GM21723 (cell line): ENCODE results near the gene BEND7.
"Not testable (repeated sequence)": the region's sequence is repeated elsewhere in the genome, so short reads cannot be mapped to it uniquely, and the experiment has no call there.

Experiments
- ATAC-seq: cut with Tn5 transposase; IDR thresholded peaks from one replicate; pipeline ENCODE4 v1.9.1; 2021; ENCODE audit warnings: mild to moderate bottlenecking, moderate library complexity; ENCODE audit not compliant: unreplicated experiment

Gene BEND7, protein sequence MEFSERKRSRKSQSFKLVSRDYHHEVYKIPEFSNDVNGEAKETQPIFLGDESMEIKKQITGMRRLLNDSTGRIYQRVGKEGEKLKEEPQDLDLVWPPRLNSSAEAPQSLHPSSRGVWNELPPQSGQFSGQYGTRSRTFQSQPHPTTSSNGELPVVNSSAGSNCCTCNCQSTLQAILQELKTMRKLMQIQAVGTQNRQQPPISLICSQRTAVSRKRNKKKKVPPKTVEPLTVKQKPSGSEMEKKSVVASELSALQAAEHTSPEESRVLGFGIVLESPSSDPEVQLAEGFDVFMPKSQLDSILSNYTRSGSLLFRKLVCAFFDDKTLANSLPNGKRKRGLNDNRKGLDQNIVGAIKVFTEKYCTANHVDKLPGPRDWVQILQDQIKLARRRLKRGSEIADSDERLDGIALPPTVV

DNA sequence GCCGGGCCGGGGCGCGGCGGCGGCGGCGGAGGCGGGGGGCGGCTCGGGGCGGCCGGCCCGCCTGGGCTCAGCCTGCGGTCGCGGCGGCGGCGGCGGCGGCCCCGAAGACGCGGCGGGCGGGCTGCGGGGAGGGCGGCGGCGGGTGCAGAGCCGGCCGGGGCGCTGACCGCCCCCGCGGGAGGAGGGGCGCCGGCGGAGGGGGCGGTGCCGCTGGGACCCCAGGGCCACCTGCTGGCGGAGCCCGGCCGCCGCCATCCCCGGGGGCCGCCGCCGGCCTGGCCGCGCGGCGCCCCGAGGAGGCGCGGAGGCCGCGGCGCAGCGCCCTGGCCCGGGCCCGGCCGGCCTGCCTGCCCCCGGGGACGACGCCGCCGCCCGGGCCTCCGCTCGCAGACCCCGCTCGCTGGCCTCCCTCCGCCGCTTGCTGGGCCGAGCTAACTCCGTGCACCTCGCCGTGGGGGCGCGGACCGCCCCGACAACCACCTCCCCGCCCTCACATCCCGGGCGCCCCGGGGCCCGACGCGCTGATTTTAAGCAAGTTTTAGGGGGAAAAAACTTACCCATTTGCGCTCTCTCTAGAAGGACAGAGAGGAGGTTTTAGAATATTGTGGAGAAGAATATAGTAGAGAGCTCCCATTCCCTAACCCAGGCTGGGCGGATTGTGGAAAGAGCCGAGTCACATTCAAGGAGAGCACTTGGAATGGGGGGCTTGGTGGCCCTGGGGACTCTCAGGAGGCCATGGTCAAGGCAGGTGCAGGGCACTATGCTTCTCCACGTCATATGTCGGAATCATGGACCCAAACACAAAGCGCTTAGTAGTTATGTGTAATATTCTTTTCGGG lies at the start of gene BEND7:
TSS of gene BEND7 (minus strand) at position 140 of the 839 bp plus-strand sequence. CDS start 481 bp downstream, outside the sequence.
- no peak for ATAC-seq

DNA sequence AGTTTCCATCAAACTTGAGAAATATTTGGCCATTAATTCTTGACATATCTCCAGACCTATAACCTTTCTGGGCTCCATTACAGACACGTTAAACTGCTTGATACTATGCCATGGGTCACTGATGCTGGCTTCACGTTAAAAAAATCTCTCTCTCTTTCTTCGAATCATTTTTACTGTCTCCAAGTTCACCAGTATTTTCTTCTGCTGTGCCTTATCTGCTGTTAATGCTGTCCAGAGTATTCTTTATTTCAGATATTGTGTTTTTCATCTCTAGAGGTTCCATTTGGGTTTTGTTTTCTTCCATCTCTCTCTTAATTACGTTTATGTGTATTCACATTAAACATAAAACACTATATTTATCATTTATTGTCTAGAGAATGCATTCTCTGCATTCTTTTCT lies 45.1 kb upstream of the BEND7 start:
- no peak for ATAC-seq

DNA sequence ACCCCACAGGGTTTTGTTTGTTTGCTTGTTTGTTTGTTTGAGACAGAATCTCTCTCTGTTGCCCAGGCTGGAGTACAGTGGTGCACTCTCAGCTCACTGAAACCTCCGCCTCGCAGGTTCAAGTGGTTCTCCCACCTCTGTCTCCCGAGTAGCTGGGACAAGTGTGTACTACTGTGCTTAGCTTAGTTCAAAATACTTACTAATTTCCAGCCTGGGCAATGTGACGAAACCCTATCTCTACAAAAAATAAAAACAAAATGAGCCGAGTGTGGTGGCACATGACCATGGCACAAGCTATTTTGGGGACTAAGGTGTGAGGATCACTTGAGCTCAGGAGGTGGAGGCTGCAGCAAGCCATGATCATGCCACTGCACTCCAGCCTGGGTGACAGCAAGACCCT lies 42.7 kb upstream of the BEND7 start:
- no peak for ATAC-seq

- ATAC-seq = no peak
Measured at GRCh38 chr10:13567030-13567429, 38.2 kb upstream of the BEND7 start.

DNA sequence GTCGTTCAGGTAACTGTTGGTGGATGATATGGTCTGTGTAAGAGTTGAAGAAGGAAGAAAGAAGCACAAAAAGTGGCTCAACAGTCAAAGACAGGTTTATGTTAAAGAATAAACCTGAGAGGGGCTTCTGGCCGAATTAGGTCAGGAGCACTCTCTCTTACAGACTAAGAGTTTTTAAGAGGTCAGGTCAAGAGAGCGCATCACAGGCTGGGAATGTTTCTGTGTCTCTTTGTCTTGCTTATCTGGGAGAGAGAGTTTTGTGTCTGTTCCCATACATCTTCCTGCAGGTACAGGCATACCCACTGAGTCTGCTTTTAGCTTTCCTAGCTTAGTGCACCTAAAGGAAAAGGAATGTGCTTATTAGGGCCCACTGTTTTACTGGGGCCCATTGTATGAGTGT lies 35.8 kb upstream of the BEND7 start:
- ATAC-seq = no peak

- ATAC-seq = no peak
Measured at GRCh38 chr10:13563481-13564445, 34.9 kb upstream of the BEND7 start.

DNA sequence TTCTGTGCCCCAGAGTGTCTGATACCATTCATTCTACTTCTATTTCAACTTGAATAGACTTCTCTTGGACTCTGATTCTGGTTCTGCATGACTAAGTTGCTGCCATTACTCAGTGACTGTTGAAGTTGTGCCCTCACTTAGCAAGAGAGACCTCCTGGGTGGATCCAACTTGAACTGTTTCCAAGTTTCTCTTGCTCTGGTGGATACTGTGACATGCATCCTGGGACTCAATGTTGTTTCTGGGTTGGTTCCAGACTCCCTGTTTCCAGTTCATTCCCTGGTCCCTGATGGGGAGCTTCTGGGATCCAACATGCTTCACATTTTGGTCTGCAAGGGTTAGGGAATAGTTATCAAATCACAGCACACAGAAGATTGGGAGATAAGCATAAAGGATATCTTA lies 31.8 kb upstream of the BEND7 start:
- no peak for ATAC-seq

DNA sequence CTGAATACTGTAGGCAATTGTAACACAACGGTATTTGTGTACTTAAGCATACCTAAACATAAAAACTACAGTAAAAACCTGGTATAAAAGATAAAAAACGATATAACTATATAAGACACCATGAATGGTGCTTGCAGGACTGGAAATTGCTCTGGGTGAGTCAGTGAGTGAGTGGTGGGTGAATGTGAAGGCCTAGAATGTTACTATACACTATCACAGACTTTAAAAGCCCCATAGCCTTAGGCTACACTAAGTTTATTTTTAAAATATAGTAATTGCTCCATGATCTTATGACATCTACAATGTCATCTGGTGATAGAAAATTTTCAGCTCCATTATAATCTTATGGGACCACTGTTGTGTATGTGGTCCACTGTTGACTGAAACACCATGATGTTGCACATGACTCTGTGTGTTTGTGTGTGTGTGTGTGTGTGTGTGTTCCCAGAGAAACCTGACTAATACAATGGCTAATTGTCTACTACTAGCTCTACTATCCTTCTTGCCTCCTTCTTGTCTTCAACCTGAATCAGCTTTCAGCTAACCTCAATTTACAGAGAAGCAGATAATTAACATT lies 30.4 kb upstream of the BEND7 start:
- no peak for ATAC-seq

DNA sequence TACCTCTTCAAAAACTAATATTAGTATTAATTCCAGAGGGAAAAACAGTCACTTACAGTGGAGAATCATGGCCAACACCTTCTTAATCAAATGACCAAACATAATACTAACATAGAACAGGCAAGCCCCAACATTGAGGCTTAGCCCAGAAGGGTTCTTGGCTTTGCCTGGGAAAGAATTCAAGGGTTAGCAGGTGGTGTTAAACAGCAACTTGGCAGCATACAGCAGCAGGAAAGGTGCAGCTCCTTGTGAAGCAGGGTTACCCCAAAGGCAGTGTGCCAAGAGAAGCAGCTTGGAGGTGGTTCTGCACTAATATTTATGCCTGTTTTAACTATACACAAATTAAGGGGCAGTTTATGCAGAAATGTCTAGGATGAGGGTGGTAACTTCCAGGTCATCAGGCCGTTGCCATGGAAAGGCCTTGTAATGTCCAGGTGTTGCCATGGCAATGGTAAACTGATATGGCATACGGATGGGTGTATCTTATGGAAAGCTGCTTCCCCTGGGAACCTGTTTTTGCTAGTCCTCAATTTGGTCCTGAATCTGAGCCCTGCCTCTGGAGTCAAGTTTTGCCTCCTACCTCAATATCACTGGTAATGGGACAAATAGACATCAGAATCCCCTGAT lies 27.2 kb upstream of the BEND7 start:
- no peak for ATAC-seq

DNA sequence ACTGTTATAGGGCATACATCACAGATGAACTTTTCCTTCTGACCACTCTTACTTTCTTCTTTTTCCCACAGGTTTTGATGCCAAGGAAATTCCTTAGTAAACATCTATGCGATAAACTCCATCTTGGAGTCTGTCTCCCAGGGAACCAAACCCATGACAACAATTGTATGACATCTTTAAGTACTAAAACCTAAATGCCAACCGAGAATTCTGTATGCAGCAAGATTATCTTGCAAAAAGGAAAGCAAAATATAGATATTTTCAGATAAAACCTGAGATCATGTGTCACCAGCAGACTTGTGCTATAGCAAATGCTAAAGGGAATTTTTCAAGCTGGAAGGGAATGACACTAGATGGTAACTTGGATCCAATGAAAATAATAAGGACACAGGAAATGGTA lies 22.0 kb upstream of the BEND7 start:
- no peak for ATAC-seq

DNA sequence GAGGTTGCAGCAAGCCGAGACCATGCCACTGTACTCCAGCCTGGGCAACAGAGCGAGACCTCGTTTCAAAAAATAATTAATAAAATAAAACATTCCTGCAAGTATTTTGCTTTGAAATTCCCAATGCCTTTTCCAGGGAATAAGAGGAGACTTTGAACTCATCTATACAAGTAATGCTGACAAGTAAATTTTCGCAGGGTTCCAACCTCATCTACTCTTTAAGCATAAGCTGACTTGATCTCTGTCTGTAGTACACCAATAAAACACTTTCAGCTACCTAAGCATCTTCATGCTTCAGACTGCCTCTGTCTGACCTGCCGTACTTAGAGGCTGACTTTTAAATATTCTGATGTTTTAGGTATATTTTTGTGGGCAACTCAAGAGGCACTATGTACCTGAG lies 13.7 kb upstream of the BEND7 start:
- no peak for ATAC-seq

DNA sequence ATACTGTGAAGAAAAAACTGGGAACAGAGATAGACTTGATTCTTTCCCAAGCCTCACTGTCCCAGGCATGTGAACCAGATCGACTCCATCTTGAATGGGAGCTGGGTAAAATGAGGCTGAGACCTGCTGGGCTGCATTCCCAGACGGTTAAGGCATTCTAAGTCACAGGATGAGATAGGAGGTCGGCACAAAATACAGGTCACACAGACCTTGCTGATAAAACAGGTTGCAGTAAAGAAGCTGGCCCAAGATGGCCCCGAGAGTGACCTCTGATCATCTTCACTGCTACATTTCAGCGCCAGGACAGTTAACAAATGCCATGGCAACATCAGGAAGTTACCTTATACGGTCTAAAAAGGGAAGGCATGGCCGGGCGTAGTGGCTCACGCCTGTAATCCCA lies 9.2 kb upstream of the BEND7 start:
- ATAC-seq = not testable (repeated sequence)

GRCh38 chr10:13536674-13537366 lies 8.0 kb upstream of the BEND7 start:
- ATAC-seq = no peak

- no peak for ATAC-seq
Measured at GRCh38 chr10:13535346-13535745, 6.5 kb upstream of the BEND7 start.

- no peak for ATAC-seq
Measured at GRCh38 chr10:13529714-13529973, 830 bp upstream of the BEND7 start.

DNA sequence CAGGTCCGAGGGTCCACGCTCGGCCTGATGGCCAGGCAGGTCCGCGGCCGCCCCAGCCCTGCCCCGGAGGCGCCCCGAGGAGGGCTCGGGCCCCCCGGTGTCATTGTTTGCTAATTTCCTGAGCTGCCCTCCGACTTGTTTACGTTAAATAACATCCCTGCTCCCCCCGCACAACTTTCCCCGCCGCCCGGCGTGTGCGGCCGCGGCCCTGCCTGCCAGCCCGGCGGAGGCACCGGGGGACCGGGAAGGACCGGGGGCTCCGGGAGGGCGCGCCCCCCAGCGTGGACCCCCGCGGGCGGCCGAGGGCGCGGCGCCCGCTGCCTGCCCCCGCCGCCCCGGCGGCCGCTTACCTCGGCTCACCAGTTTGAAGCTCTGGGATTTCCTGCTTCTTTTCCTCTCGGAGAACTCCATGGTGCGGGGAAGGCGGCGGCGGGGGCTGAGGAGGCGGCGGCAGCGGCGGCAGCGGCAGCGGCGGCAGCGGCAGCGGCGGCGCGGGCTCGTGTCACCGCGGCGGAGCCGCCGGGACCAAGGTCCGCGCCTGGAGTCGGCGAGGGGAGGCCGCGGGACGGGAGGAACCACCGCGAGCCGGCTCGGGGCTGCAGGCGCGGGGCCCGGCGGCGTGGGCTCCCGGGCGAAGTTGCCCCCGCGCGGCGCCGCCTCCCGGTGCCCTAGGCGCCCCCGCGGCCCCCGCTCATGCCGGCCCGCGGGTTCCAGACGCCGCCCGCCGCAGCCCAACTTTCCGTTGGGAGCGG lies 515 bp downstream of the BEND7 start:
- ATAC-seq = no peak

DNA sequence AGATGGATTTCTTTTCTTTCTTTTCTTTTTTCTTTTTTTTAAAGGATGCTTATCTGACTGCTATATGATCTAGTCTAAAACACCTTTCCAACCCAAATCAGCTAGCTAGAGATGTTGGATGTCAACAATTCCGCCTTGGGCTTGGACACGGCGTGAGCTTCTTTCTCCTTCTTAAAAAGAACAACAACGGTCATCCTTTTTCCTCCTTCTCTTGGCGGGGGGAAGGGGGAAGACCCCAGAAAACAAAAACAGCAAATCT lies 1.0 kb downstream of the BEND7 start:
- no peak for ATAC-seq

- no peak for ATAC-seq
Measured at GRCh38 chr10:13526948-13527863, 1.6 kb downstream of the BEND7 start.
